ENCODE data around the gene APLF.

Gene APLF

DNA sequence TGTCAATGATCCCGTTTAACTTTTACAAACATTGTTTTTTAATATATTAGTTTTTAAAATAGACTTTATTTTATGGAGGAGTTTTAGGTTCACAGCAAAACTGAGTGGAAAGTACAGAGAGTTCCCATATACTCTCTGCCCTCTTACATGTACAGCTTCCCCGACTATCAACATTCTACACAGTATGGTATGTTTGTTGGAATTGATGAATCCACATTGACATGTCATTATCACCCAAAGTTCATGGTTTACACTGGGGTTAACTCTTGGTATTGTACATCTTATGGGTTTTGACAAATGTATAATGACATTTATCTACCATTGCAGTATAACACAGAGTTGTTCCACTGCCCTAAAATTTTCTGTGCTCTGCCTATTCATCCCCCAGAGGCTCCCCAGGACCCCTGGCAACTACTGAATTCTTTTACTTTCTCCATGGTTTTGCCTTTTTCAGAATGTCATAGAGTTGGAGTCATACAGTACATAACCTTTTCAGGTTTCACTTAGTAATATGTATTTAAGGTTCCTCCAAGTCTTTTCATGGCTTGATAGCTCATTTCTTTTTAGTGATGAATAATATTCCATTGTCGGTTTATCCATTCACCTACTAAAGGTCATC, 5.5 kb downstream of the APLF start:
- DNase-seq (ENCODE audit: low read depth), result no peak
- TF ChIP-seq, protein P1, sequence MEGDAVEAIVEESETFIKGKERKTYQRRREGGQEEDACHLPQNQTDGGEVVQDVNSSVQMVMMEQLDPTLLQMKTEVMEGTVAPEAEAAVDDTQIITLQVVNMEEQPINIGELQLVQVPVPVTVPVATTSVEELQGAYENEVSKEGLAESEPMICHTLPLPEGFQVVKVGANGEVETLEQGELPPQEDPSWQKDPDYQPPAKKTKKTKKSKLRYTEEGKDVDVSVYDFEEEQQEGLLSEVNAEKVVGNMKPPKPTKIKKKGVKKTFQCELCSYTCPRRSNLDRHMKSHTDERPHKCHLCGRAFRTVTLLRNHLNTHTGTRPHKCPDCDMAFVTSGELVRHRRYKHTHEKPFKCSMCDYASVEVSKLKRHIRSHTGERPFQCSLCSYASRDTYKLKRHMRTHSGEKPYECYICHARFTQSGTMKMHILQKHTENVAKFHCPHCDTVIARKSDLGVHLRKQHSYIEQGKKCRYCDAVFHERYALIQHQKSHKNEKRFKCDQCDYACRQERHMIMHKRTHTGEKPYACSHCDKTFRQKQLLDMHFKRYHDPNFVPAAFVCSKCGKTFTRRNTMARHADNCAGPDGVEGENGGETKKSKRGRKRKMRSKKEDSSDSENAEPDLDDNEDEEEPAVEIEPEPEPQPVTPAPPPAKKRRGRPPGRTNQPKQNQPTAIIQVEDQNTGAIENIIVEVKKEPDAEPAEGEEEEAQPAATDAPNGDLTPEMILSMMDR (IDR thresholded peaks at IDR 0.05; ENCODE audit: low read depth, low read length, missing control alignments), result no peak
- H3K4me3 ChIP-seq (ENCODE audit: low read depth, low read length), result no peak overlapping the region

- H3K4me3 ChIP-seq (ENCODE audit: low read depth, low read length), result no peak overlapping the region
- TF ChIP-seq, protein P1 (IDR thresholded peaks at IDR 0.05; ENCODE audit: low read depth, low read length, missing control alignments), result no peak
- DNase-seq (ENCODE audit: low read depth), result no peak
These were observed 7.7 kb downstream of the APLF start for GRCh38 chr2:68475110-68475509.

- no peak for DNase-seq (ENCODE audit: low read depth)
- TF ChIP-seq, protein P1 (IDR thresholded peaks at IDR 0.05; ENCODE audit: low read depth, low read length, missing control alignments), result no peak
- no peak overlapping the region for H3K4me3 ChIP-seq (ENCODE audit: low read depth, low read length)
These were observed 8.2 kb downstream of the APLF start for GRCh38 chr2:68475576-68475975.

- DNase-seq (ENCODE audit: low read depth), result no peak
- no peak overlapping the region for H3K4me3 ChIP-seq (ENCODE audit: low read depth, low read length)
These were observed 9.1 kb downstream of the APLF start for GRCh38 chr2:68476454-68476853.

DNA sequence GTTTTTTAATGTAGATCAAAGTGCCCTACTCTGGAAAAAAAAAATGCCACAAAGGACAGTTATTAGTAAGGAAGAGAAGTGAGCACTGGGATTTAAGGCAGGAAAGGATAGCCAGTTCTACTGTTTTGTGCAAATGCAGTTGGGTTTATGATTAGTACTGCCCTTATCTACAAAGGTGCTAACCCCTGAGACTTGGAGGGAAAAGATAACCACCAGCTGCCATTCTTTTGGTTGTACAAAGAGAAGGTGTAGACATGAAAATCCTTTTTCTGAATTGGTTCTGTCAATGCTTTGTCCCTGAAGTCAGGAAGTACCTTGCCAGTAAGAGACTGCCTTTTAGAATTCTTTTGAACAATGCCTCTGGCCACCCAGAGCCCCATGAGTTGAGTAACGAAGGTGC, 11.3 kb downstream of the APLF start:
- DNase-seq (ENCODE audit: low read depth), result no peak
- TF ChIP-seq, protein P1 (IDR thresholded peaks at IDR 0.05; ENCODE audit: low read depth, low read length, missing control alignments), result no peak
- no peak overlapping the region for H3K4me3 ChIP-seq (ENCODE audit: low read depth, low read length)

More at GRCh38 chr2:68476454-68476853, 9.1 kb downstream of the APLF start:
- TF ChIP-seq, protein P1 (IDR thresholded peaks at IDR 0.05; ENCODE audit: low read depth, low read length, missing control alignments), result no peak

DNA sequence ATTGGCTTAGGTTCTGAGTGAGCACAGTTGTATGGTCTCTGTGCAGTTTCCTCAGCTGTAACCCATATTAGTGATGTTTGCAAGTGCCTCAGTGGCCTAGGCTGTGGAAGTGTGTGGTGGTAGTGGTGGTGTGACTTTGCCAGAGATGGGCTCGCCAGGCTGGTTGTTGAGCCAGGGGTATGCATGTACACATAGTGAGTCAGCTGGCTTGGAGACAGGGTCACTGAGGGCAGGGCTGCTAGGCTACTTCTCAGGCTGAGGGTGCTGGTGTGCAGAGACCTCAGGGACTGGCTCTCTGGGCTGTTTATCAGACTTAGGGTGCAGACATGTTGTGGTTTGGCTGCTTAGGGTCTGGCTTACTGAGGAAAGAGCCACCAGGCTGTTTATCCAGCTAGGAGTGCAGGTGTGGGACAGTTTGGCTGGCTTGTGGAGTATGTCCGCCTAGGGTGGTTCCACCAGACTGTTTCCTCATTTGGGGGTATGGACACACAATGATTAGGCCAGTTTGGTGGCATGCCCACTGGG, 15.0 kb downstream of the APLF start:
- H3K4me3 ChIP-seq (ENCODE audit: low read depth, low read length), result no peak overlapping the region
- TF ChIP-seq, protein P1 (IDR thresholded peaks at IDR 0.05; ENCODE audit: low read depth, low read length, missing control alignments), result no peak
- no peak for DNase-seq (ENCODE audit: low read depth)

DNA sequence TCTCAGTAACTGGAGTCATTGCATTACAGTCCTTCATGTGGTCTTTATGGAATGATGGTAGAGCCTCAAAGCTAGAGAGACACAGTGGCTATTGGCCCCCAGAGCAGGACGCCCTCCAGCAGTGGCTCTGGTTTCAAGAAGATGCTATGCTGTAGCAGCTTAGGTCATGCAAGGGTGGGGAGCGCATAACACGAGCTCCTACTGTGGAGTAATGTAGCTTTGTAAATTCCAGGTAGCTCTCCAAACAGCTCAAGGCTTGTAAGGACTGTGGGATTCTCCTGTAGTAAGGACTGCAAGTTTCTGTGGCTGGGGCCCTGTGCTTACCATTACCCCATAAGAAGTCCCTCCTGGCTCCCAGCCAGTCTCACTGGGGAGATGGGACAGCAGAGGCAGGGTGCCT, 15.6 kb downstream of the APLF start:
- no peak for DNase-seq (ENCODE audit: low read depth)
- no peak overlapping the region for H3K4me3 ChIP-seq (ENCODE audit: low read depth, low read length)
- TF ChIP-seq, protein P1 (IDR thresholded peaks at IDR 0.05; ENCODE audit: low read depth, low read length, missing control alignments), result no peak
